H9 (cell line): ENCODE data around the gene SRSF7. TPM values are rescaled to one million over a fixed set of nuclear protein-coding genes. Genes with fewer than 3 reads are reported as not detected.

ENCODE experiments used
- DNase-seq: peaks from one replicate; pipeline ENCODE4 v3.0.0-alpha.2; 2017
- H2AFZ ChIP-seq: one replicate; pipeline ENCODE4 v1.6.1; 2013; ENCODE audit warnings: mild to moderate bottlenecking, low read length, control low read depth, moderate library complexity
- H2AK5ac ChIP-seq: 2 replicates; pipeline ENCODE4 v1.6.1; 2013; ENCODE audit warnings: low read length, control low read depth, mixed read lengths; ENCODE audit not compliant: insufficient read length
- H2BK120ac ChIP-seq: one replicate; pipeline ENCODE4 v1.6.1; 2013; ENCODE audit warnings: low read depth, mild to moderate bottlenecking, low read length, control low read depth, inconsistent platforms; ENCODE audit not compliant: poor library complexity, severe bottlenecking
- H2BK12ac ChIP-seq: 2 replicates; pipeline ENCODE4 v1.6.1; 2013; ENCODE audit warnings: low read length, control low read depth, mixed read lengths, low read depth; ENCODE audit not compliant: insufficient read length
- H2BK15ac ChIP-seq: 2 replicates; pipeline ENCODE4 v1.6.1; 2013; ENCODE audit warnings: low read depth, low read length, control low read depth
- H2BK20ac ChIP-seq: one replicate; pipeline ENCODE4 v1.6.1; 2013; ENCODE audit warnings: low read depth, mild to moderate bottlenecking, low read length, control low read depth, inconsistent platforms; ENCODE audit not compliant: poor library complexity, severe bottlenecking
- H2BK5ac ChIP-seq: 2 replicates; pipeline ENCODE4 v1.6.1; 2013; ENCODE audit warnings: low read length, control low read depth, mixed read lengths; ENCODE audit not compliant: insufficient read length
- H3K14ac ChIP-seq: 2 replicates; pipeline ENCODE4 v1.6.1; 2013; ENCODE audit warnings: low read length, control low read depth; ENCODE audit not compliant: insufficient read depth
- H3K18ac ChIP-seq: 2 replicates; pipeline ENCODE4 v1.6.1; 2013; ENCODE audit warnings: low read depth, mild to moderate bottlenecking, mixed read lengths, low read length, control low read depth; ENCODE audit not compliant: insufficient read length
- H3K23ac ChIP-seq: 2 replicates; pipeline ENCODE4 v1.6.1; 2013; ENCODE audit warnings: low read length, control low read depth, mixed read lengths, low read depth; ENCODE audit not compliant: insufficient read length
- H3K23me2 ChIP-seq: 2 replicates; pipeline ENCODE4 v1.6.1; 2013; ENCODE audit warnings: low read depth, mild to moderate bottlenecking, mixed read lengths, low read length, control low read depth; ENCODE audit not compliant: insufficient read length, poor library complexity, severe bottlenecking
- H3K27ac ChIP-seq: 2 replicates; pipeline ENCODE4 v1.5.1; 2013; ENCODE audit warnings: low read length, control low read depth, mixed read lengths, low read depth; ENCODE audit not compliant: insufficient read length
- H3K27me3 ChIP-seq: 2 replicates; pipeline ENCODE4 v1.6.1; 2013; ENCODE audit warnings: low read length, control low read depth, inconsistent platforms; ENCODE audit not compliant: insufficient read depth
- H3K4ac ChIP-seq: 2 replicates; pipeline ENCODE4 v1.6.1; 2013; ENCODE audit warnings: low read depth, mild to moderate bottlenecking, control low read depth, inconsistent platforms, low read length, moderate library complexity
- H3K4me1 ChIP-seq: 2 replicates; pipeline ENCODE4 v1.6.1; 2013; ENCODE audit warnings: low read length, control low read depth, inconsistent platforms; ENCODE audit not compliant: insufficient read depth
- H3K4me2 ChIP-seq: 2 replicates; pipeline ENCODE4 v1.6.1; 2013; ENCODE audit warnings: low read length, control low read depth, mixed read lengths; ENCODE audit not compliant: insufficient read length, insufficient read depth
- H3K56ac ChIP-seq: 2 replicates; pipeline ENCODE4 v1.6.1; 2013; ENCODE audit warnings: low read depth, mild to moderate bottlenecking, mixed read lengths, low read length, control low read depth; ENCODE audit not compliant: insufficient read length
- H3K79me1 ChIP-seq: 2 replicates; pipeline ENCODE4 v1.6.1; 2013; ENCODE audit warnings: low read depth, mild to moderate bottlenecking, moderate library complexity, low read length, control low read depth, inconsistent platforms; ENCODE audit not compliant: insufficient read depth, poor library complexity, severe bottlenecking
- H3K79me2 ChIP-seq: 2 replicates; pipeline ENCODE4 v1.6.1; 2013; ENCODE audit warnings: low read length, control low read depth, inconsistent platforms; ENCODE audit not compliant: insufficient read depth
- H3K9ac ChIP-seq: 2 replicates; pipeline ENCODE4 v1.6.1; 2013; ENCODE audit warnings: low read length, control low read depth, mixed read lengths; ENCODE audit not compliant: insufficient read length; ENCODE audit errors: extremely low read depth
- H3K9me3 ChIP-seq: one replicate; pipeline ENCODE4 v1.6.1; 2013; ENCODE audit warnings: low read depth, low read length, inconsistent platforms; ENCODE audit not compliant: control insufficient read depth
- H3T11ph ChIP-seq: one replicate; pipeline ENCODE4 v1.6.1; 2013; ENCODE audit warnings: mild to moderate bottlenecking, low read length, control low read depth, inconsistent platforms
- H4K20me1 ChIP-seq: one replicate; pipeline ENCODE4 v1.6.1; 2013; ENCODE audit not compliant: control insufficient read depth, insufficient read length, insufficient read depth
- H4K5ac ChIP-seq: 2 replicates; pipeline ENCODE4 v1.6.1; 2013; ENCODE audit warnings: low read depth, mild to moderate bottlenecking, mixed read lengths, low read length, control low read depth; ENCODE audit not compliant: insufficient read length
- H4K8ac ChIP-seq: replicated peaks from 2 replicates; pipeline ENCODE4 v1.6.1; 2013; ENCODE audit warnings: low read length, control low read depth, mixed read lengths, low read depth; ENCODE audit not compliant: insufficient read length
- H4K91ac ChIP-seq: 2 replicates; pipeline ENCODE4 v1.6.1; 2013; ENCODE audit warnings: low read depth, mild to moderate bottlenecking, moderate library complexity, mixed read lengths, low read length, control low read depth; ENCODE audit not compliant: insufficient read length
- H3K27ac Mint-ChIP-seq, 3 experiments: 2 replicates in 2 of 3; 3 replicates in 1 of 3; pipeline ENCODE4 v1.8.0; 2020 to 2021; ENCODE audit warnings: mixed read lengths in 3 of 3, mild to moderate bottlenecking in 1 of 3, moderate library complexity in 1 of 3
- H3K27me3 Mint-ChIP-seq: 2 replicates; pipeline ENCODE4 v1.8.0; 2021; ENCODE audit warnings: low read depth, mild to moderate bottlenecking, moderate library complexity, mixed read lengths
- H3K36me3 Mint-ChIP-seq, 3 experiments: 2 replicates in 2 of 3; 3 replicates in 1 of 3; pipeline ENCODE4 v1.8.0; 2020 to 2021; ENCODE audit warnings: low read depth in 3 of 3, mixed read lengths in 3 of 3; ENCODE audit not compliant: insufficient read depth in 1 of 3
- H3K4me1 Mint-ChIP-seq, 2 experiments: 2 replicates each; pipeline ENCODE4 v1.8.0; 2020; ENCODE audit warnings: mixed read lengths in 2 of 2
- H3K4me3 Mint-ChIP-seq, 2 experiments: 2 replicates in 1 of 2; 3 replicates in 1 of 2; pipeline ENCODE4 v1.8.0; 2020 to 2021; ENCODE audit warnings: mild to moderate bottlenecking in 2 of 2, mixed read lengths in 2 of 2, moderate library complexity in 1 of 2
- H3K9me3 Mint-ChIP-seq, 2 experiments: 2 replicates in 1 of 2; 3 replicates in 1 of 2; pipeline ENCODE4 v1.8.0; 2020; ENCODE audit warnings: mild to moderate bottlenecking in 2 of 2, mixed read lengths in 2 of 2, moderate library complexity in 1 of 2
- CTCF ChIP-seq: fragments of 200-600 bp; sonication (generic); conservative IDR thresholded peaks from 3 replicates; pipeline ENCODE4 v1.8.0; 2021; ENCODE audit warnings: antibody characterized with exemption, mild to moderate bottlenecking
- WGBS: extraction: QIAGEN DNeasy Blood & Tissue Kit; methylation state at CpG from one replicate; pipeline ENCODE4 v1.1.7; 2013; ENCODE audit warnings: missing lambda C conversion rate, low lambda C conversion rate, mixed read lengths; ENCODE audit not compliant: insufficient read length; ENCODE audit errors: extremely low coverage; 5-methylcytosine and 5-hydroxymethylcytosine counted together
- total RNA-seq: library from RNA; stranded (reverse); gene quantifications from 2 replicates; pipeline ENCODE4 v1.2.1, GENCODE V29; 2021

Gene SRSF7
- total RNA-seq, 1 experiment from 2014 or later, result 576 TPM

GRCh38 chr2:38713338-38713737, 37.8 kb downstream of the SRSF7 start:
- H3K79me2 ChIP-seq, result no peaks in the 10 kb centered on the region

More at GRCh38 chr2:38713338-38713737, 37.8 kb downstream of the SRSF7 start:
- Histone ChIP-seq H3K4ac (no peak overlapping the region), H2AK5ac (no peak overlapping the region), H2BK15ac (no peak overlapping the region), H3T11ph (no peak overlapping the region), H4K20me1 (no peaks in the 10 kb centered on the region), H4K5ac (no peak overlapping the region), H3K27me3 (no peaks in the 10 kb centered on the region), H2BK5ac (no peak overlapping the region), H3K9ac (no peak overlapping the region), H3K23ac (no peak overlapping the region), H2AFZ (no peak overlapping the region), H3K9me3 (no peaks in the 10 kb centered on the region), H4K8ac (no peak overlapping the region), H2BK20ac (no peak overlapping the region), H4K91ac (no peak overlapping the region), H3K79me1 (no peaks in the 10 kb centered on the region), H3K56ac (no peak overlapping the region), H3K23me2 (no peaks in the 10 kb centered on the region), H3K18ac (no peak overlapping the region), H3K4me1 (0 out of 2 replicates have a peak, but pooled peaks cover 3% of the 10 kb centered on the region), H3K27ac (no peak overlapping the region), H3K14ac (no peak overlapping the region), H2BK120ac (no peak overlapping the region), H2BK12ac (no peak overlapping the region), H3K4me2 (no peak overlapping the region)
- no CpG with 5 or more reads among the region's 3 CpGs for WGBS
- peaks cover 5 to 6% (median 6%) of the 10 kb centered on the region in 3 experiments for H3K36me3 Mint-ChIP-seq
- H3K27me3 Mint-ChIP-seq, result no peaks in the 10 kb centered on the region; the same call in 1 of the 2 replicates
- no peak overlapping the region for H3K4me3 Mint-ChIP-seq
- H3K9me3 Mint-ChIP-seq, result peaks cover 2 to 4% of the 10 kb centered on the region in 2 experiments; a peak in 2 of 5 replicates
- no peak for DNase-seq
- TF ChIP-seq CTCF, result no peak
- H3K4me1 Mint-ChIP-seq, result peaks cover 15% of the 10 kb centered on the region in 2 experiments
- H3K27ac Mint-ChIP-seq, result no peak overlapping the region; a peak in 3 of 7 replicates
